T-helper 1 cell treated with Interleukin-12 subunit alpha and Interleukin-12 subunit beta and Interleukin-4 antibody, amounts not matched to agents 30 μg/mL and 1 μg/mL, for 36 hours (primary cell): ENCODE data around the gene TMEM135.

ENCODE experiments used
- H3K27ac Mint-ChIP-seq: one replicate; pipeline ENCODE4 v1.8.0; 2021; ENCODE audit warnings: mild to moderate bottlenecking, mixed read lengths
- H3K27me3 Mint-ChIP-seq: one replicate; pipeline ENCODE4 v1.8.0; 2021; ENCODE audit warnings: low read depth, mixed read lengths
- H3K36me3 Mint-ChIP-seq: one replicate; pipeline ENCODE4 v1.8.0; 2021; ENCODE audit warnings: low read depth, mixed read lengths
- H3K4me1 Mint-ChIP-seq: one replicate; pipeline ENCODE4 v1.8.0; 2021; ENCODE audit warnings: low read depth, mixed read lengths
- H3K4me3 Mint-ChIP-seq: one replicate; pipeline ENCODE4 v1.8.0; 2021; ENCODE audit warnings: mild to moderate bottlenecking, moderate library complexity, mixed read lengths
- H3K9me3 Mint-ChIP-seq: one replicate; pipeline ENCODE4 v1.8.0; 2021; ENCODE audit warnings: mixed read lengths

The TMEM135 gene

GRCh38 chr11:87194985-87195820, 157.5 kb downstream of the TMEM135 start:
- Mint-ChIP-seq H3K36me3 (no peaks in the 10 kb centered on the region), H3K4me1 (peaks cover 4% of the 10 kb centered on the region), H3K27me3 (no peaks in the 10 kb centered on the region), H3K9me3 (no peaks in the 10 kb centered on the region), H3K4me3 (no peak overlapping the region), H3K27ac (no peak overlapping the region)

DNA sequence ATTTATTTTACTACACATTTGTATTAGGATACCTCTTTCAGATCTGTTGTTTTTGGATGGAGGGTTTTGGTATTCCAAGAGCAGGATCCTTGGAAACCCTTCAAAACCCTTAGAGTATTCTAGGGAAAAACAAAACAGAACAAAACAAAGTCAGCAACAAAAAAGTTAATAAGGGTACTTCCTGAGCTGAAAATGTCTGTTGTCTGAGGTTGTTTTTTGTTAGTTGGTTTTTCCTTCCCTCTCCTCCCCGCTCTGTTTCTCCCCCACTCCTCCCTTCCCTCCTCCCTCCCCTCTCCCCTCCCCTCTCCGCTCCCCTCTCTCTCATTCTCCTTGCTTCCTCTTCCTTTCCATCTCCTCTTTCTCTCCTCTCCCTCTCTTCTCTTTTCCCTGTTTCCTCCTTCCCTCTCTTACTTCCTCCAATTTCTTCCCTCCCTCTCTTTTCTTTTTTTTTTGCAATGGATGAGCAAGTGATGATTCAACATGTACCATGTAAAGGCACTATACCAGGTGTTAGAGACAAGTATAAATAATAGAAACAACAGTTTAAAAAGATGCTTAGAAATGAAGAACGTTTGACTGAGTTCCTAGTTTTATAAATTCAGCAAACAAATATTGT, 160.6 kb downstream of the TMEM135 start:
- no peak overlapping the region for H3K4me3 Mint-ChIP-seq
- H3K27ac Mint-ChIP-seq: no peak overlapping the region
- H3K4me1 Mint-ChIP-seq: no peaks in the 10 kb centered on the region
- H3K27me3 Mint-ChIP-seq: no peaks in the 10 kb centered on the region
- H3K36me3 Mint-ChIP-seq: no peaks in the 10 kb centered on the region
- no peaks in the 10 kb centered on the region for H3K9me3 Mint-ChIP-seq

DNA sequence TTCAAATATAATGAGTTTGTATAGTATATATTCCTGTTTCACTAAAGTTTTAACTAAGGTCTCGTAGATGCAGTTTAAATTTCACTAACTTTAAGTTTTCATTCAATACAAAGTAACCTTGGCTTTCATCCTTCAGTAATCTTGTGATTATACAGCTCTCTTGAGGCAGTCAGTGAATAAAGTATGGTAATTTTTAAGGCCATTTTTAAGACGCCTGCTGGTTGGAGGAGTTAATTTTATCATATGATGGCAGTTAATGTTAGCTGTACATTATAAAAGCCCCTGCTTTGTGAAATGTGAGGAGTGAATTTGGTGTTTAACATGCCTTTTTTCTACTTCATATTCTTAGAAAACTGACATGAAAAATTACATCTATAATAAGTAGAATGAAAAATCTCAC, 163.6 kb downstream of the TMEM135 start:
- Mint-ChIP-seq H3K27ac (no peak overlapping the region), H3K36me3 (no peaks in the 10 kb centered on the region), H3K27me3 (no peaks in the 10 kb centered on the region), H3K4me1 (no peaks in the 10 kb centered on the region), H3K4me3 (no peak overlapping the region), H3K9me3 (no peaks in the 10 kb centered on the region)

DNA sequence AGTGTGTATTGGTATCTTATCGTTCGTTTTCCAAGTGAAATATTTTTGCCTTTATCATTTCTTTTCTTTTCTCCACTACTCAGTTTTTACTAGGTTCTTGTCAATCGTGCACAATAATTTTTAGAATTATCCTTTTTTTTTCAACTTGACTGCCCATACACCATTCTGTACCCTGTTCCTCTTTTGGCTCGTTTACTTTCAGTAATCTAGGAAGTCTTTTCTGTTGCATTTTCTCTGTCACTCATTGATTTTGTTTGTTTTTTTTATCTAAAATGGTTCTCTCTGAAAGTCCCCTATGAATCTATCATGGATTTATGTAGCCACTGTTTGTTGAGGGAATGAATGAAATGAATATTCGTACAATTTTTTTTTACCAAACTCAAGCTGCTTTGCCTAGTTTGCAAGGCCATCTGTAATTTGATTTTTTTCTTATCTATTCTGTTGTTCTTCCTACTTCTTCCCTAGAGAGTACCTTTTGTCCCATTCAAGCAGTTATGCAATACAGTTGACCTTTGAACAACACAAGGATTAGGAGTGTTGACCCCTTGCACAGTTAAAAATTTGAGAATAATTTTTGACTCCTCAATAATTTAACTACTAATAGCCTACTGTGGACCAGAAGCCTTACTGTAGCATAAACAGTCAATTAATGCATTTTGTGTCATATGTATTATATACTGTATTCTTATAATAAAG, 166.3 kb downstream of the TMEM135 start:
- Mint-ChIP-seq H3K9me3 (peaks cover 10% of the 10 kb centered on the region), H3K4me1 (no peaks in the 10 kb centered on the region), H3K36me3 (peaks cover 2% of the 10 kb centered on the region), H3K27ac (no peak overlapping the region), H3K4me3 (no peak overlapping the region), H3K27me3 (no peaks in the 10 kb centered on the region)

DNA sequence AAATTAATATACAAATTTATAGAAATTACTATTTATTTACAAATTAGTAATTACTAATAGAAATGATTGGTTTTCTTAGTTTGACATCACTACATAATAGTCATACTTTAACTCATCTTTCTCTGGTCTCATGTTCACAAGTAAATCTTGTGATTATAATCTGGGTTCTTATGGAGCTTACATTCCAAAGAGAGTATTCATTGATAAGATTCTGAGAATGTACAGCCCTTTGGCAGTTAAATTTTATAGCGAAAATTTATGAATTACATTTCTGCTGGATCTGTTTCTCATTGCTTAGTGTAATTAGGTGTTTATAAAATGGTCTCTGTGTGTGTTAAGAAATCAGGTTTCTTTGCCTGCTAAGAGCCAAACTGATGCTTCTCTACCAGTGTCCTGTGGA, 175.2 kb downstream of the TMEM135 start:
- H3K27me3 Mint-ChIP-seq: no peaks in the 10 kb centered on the region
- peaks cover 12% of the 10 kb centered on the region for H3K36me3 Mint-ChIP-seq
- peaks cover 25% of the 10 kb centered on the region for H3K9me3 Mint-ChIP-seq
- no peak overlapping the region for H3K27ac Mint-ChIP-seq
- no peak overlapping the region for H3K4me3 Mint-ChIP-seq
- H3K4me1 Mint-ChIP-seq: peaks cover 14% of the 10 kb centered on the region

DNA sequence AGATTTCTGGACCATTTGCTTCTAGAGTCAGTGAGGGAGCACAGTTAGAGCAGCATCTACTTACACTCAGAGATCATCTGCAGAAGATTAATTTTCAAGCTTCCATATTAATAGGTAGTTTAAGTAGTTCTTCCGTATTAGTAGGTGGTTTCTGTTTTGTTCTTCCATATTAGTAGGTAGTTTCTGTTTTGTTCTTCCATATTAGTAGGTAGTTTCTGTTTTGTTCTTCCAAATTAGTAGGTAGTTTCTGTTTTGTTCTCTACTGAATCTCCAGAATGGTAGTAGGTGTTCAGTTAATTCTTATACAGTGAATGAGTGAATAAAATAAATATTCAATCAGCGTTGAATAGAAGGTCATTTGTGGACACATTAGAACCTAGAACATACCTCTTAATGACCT, 175.7 kb downstream of the TMEM135 start:
- peaks cover 12% of the 10 kb centered on the region for H3K36me3 Mint-ChIP-seq
- H3K27ac Mint-ChIP-seq: no peak overlapping the region
- peaks cover 14% of the 10 kb centered on the region for H3K4me1 Mint-ChIP-seq
- H3K27me3 Mint-ChIP-seq: no peaks in the 10 kb centered on the region
- no peak overlapping the region for H3K4me3 Mint-ChIP-seq
- peaks cover 19% of the 10 kb centered on the region for H3K9me3 Mint-ChIP-seq

GRCh38 chr11:87215236-87215635, 177.5 kb downstream of the TMEM135 start:
- H3K4me3 Mint-ChIP-seq: no peak overlapping the region
- H3K36me3 Mint-ChIP-seq: peaks cover 8% of the 10 kb centered on the region
- peaks cover 14% of the 10 kb centered on the region for H3K4me1 Mint-ChIP-seq
- peaks cover 8% of the 10 kb centered on the region for H3K9me3 Mint-ChIP-seq
- H3K27me3 Mint-ChIP-seq: no peaks in the 10 kb centered on the region
- no peak overlapping the region for H3K27ac Mint-ChIP-seq

- no peak overlapping the region for H3K4me3 Mint-ChIP-seq
- H3K27ac Mint-ChIP-seq: no peak overlapping the region
- no peaks in the 10 kb centered on the region for H3K27me3 Mint-ChIP-seq
Measured at GRCh38 chr11:87219266-87219665, 181.5 kb downstream of the TMEM135 start.

GRCh38 chr11:87223816-87224215, 186.1 kb downstream of the TMEM135 start:
- Mint-ChIP-seq H3K9me3 (no peaks in the 10 kb centered on the region), H3K4me1 (no peaks in the 10 kb centered on the region), H3K27me3 (no peaks in the 10 kb centered on the region), H3K27ac (no peak overlapping the region), H3K36me3 (no peaks in the 10 kb centered on the region), H3K4me3 (no peak overlapping the region)

More at GRCh38 chr11:87219266-87219665, 181.5 kb downstream of the TMEM135 start:
- Mint-ChIP-seq H3K4me1 (peaks cover 3% of the 10 kb centered on the region), H3K9me3 (no peaks in the 10 kb centered on the region), H3K36me3 (peaks cover 3% of the 10 kb centered on the region)

GRCh38 chr11:87224486-87224885, 186.8 kb downstream of the TMEM135 start:
- Mint-ChIP-seq H3K9me3 (no peaks in the 10 kb centered on the region), H3K4me3 (no peak overlapping the region), H3K27ac (no peak overlapping the region), H3K4me1 (no peaks in the 10 kb centered on the region), H3K36me3 (no peaks in the 10 kb centered on the region), H3K27me3 (no peaks in the 10 kb centered on the region)

GRCh38 chr11:87228820-87229219, 191.1 kb downstream of the TMEM135 start:
- Mint-ChIP-seq H3K36me3 (peaks cover 16% of the 10 kb centered on the region), H3K27me3 (no peaks in the 10 kb centered on the region), H3K9me3 (peaks cover 18% of the 10 kb centered on the region), H3K27ac (no peak overlapping the region), H3K4me3 (no peak overlapping the region), H3K4me1 (no peaks in the 10 kb centered on the region)

DNA sequence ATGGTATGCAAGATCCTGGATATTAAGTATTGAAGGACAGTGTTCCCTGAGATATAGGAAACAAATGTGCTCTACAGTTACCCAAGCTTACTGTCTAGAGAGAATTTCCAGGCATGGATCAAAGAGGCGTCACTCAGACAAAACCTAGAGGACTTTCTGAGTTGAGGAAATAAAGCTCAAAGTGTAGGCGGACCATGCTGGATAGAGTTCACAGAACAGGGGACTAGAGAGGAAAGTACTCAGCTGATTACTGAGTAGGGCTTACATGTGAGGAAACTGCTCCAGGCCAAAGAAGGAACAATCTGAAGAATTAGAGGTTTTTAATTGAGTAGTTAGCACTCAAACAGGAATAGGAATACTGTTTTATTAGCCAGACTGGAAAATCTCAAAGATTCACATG, 193.3 kb downstream of the TMEM135 start:
- Mint-ChIP-seq H3K36me3 (peaks cover 16% of the 10 kb centered on the region), H3K9me3 (peaks cover 18% of the 10 kb centered on the region), H3K27ac (no peak overlapping the region), H3K4me3 (no peak overlapping the region), H3K4me1 (no peaks in the 10 kb centered on the region), H3K27me3 (no peaks in the 10 kb centered on the region)

GRCh38 chr11:87232320-87232719, 194.6 kb downstream of the TMEM135 start:
- H3K27me3 Mint-ChIP-seq: no peaks in the 10 kb centered on the region
- peaks cover 22% of the 10 kb centered on the region for H3K9me3 Mint-ChIP-seq
- H3K4me3 Mint-ChIP-seq: no peak overlapping the region

GRCh38 chr11:87235366-87235765, 197.6 kb downstream of the TMEM135 start:
- H3K27me3 Mint-ChIP-seq: no peaks in the 10 kb centered on the region
- H3K4me3 Mint-ChIP-seq: no peak overlapping the region
- H3K27ac Mint-ChIP-seq: no peak overlapping the region
- H3K4me1 Mint-ChIP-seq: no peaks in the 10 kb centered on the region
- peaks cover 19% of the 10 kb centered on the region for H3K36me3 Mint-ChIP-seq
- H3K9me3 Mint-ChIP-seq: peaks cover 22% of the 10 kb centered on the region

More at GRCh38 chr11:87232320-87232719, 194.6 kb downstream of the TMEM135 start:
- peaks cover 21% of the 10 kb centered on the region for H3K36me3 Mint-ChIP-seq
- H3K4me1 Mint-ChIP-seq: no peaks in the 10 kb centered on the region
- no peak overlapping the region for H3K27ac Mint-ChIP-seq

GRCh38 chr11:87236368-87236767, 198.6 kb downstream of the TMEM135 start:
- H3K27ac Mint-ChIP-seq: no peak overlapping the region
- peaks cover 17% of the 10 kb centered on the region for H3K9me3 Mint-ChIP-seq
- no peaks in the 10 kb centered on the region for H3K4me1 Mint-ChIP-seq
- no peak overlapping the region for H3K4me3 Mint-ChIP-seq
- H3K36me3 Mint-ChIP-seq: peaks cover 16% of the 10 kb centered on the region
- H3K27me3 Mint-ChIP-seq: no peaks in the 10 kb centered on the region
